Stimulated activated CD8-positive, alpha-beta memory T cell treated with anti-CD3 and anti-CD28 coated beads, Interleukin-7, amount 100 ng/mL, for 4 hours (primary cell): ENCODE data around the gene PYROXD2.

Experiments used
- DNase-seq, 2 donors: peaks; one replicate each; pipeline ENCODE4 v3.0.0-alpha.2; 2020; ENCODE audit warnings: low read depth in 2 of 2

Gene PYROXD2

GRCh38 chr10:98415731-98416119, 743 bp upstream of the PYROXD2 start:
- no peak for DNase-seq

GRCh38 chr10:98414578-98414931, 427 bp downstream of the PYROXD2 start:
- DNase-seq, result no peak

GRCh38 chr10:98411768-98412167, 3.2 kb downstream of the PYROXD2 start:
- no peak for DNase-seq

- DNase-seq, result no peak
Observed at GRCh38 chr10:98411166-98411565, 3.8 kb downstream of the PYROXD2 start.

GRCh38 chr10:98410759-98411158, 4.2 kb downstream of the PYROXD2 start:
- no peak for DNase-seq

- DNase-seq, result no peak
Observed at GRCh38 chr10:98410135-98410743, 4.7 kb downstream of the PYROXD2 start.

- DNase-seq, result no peak
Observed at GRCh38 chr10:98408799-98409198, 6.2 kb downstream of the PYROXD2 start.

- DNase-seq, result no peak
Observed at GRCh38 chr10:98407744-98408241, 7.2 kb downstream of the PYROXD2 start.

- DNase-seq, result no peak
Observed at GRCh38 chr10:98407017-98407743, 7.8 kb downstream of the PYROXD2 start.

GRCh38 chr10:98405422-98405821, 9.6 kb downstream of the PYROXD2 start:
- DNase-seq, result no peak

- DNase-seq, result no peak
Observed at GRCh38 chr10:98404571-98405359, 10.2 kb downstream of the PYROXD2 start.

GRCh38 chr10:98403812-98404504, 11.0 kb downstream of the PYROXD2 start:
- DNase-seq, result no peak

- no peak for DNase-seq
Observed at GRCh38 chr10:98402931-98403718, 11.9 kb downstream of the PYROXD2 start.

- no peak for DNase-seq
Observed at GRCh38 chr10:98402478-98402877, 12.5 kb downstream of the PYROXD2 start.

GRCh38 chr10:98400482-98400881, 14.5 kb downstream of the PYROXD2 start:
- DNase-seq, result no peak

- no peak for DNase-seq
Observed at GRCh38 chr10:98399784-98400183, 15.2 kb downstream of the PYROXD2 start.

- DNase-seq, result no peak
Observed at GRCh38 chr10:98397089-98397600, 17.8 kb downstream of the PYROXD2 start.

- DNase-seq, result no peak
Observed at GRCh38 chr10:98396096-98397063, 18.6 kb downstream of the PYROXD2 start.

GRCh38 chr10:98394851-98395440, 20.0 kb downstream of the PYROXD2 start:
- no peak for DNase-seq
